A549 (cell line): ENCODE data around the gene ARHGEF11. TPM values are rescaled to one million over a fixed set of nuclear protein-coding genes. Genes with fewer than 3 reads are reported as not detected.

Experiments
- ATAC-seq, 2 experiments: fragments of 200-7000 bp in 1 of 2; fragments of >200 bp in 1 of 2; cut with Nextera tagmentation in 1 of 2; cut with Tn5 transposase in 1 of 2; 3 replicates each; pipeline versions ENCODE4 v1.8.0 to v1.9.1; 2018 to 2020; ENCODE audit warnings: mild to moderate bottlenecking in 1 of 2, moderate library complexity in 1 of 2
- CTCF ChIA-PET: fragments of 300-600 bp; sonication (Branson Sonifier 250); formaldehyde crosslinking; extraction: SDS; loops from one replicate; lab custom pipeline; 2021; ENCODE audit warnings: antibody characterized with exemption, inconsistent platforms; lab: Yijun Ruan, JAX
- POLR2A ChIA-PET: fragments of 350-600 bp; formaldehyde crosslinking; extraction: SDS; loops from one replicate; lab custom pipeline; 2021; ENCODE audit warnings: antibody characterized with exemption, inconsistent platforms; lab: Yijun Ruan, JAX
- DNase-seq, 2 experiments: peaks; one replicate each; pipeline versions ENCODE4 v3.0.0 to v3.0.0-alpha.2; 2011 to 2016; ENCODE audit warnings: low read depth in 1 of 2, low spot score in 1 of 2
- FAIRE-seq: peaks from 2 replicates; lab custom pipeline; 2011; peaks lifted over from hg19 to GRCh38; lab: Jason Lieb, UNC
- H3K27ac ChIP-seq, 2 experiments: fragments of >200 bp; sonication (Bioruptor Twin); formaldehyde crosslinking; 3 replicates each; pipeline ENCODE4 v1.5.1; 2016 to 2017
- H3K4me1 ChIP-seq: fragments of >200 bp; sonication (Bioruptor Twin); formaldehyde crosslinking; 3 replicates; pipeline ENCODE4 v1.6.1; 2016
- H3K4me2 ChIP-seq: fragments of >200 bp; sonication (Bioruptor Twin); formaldehyde crosslinking; 3 replicates; pipeline ENCODE4 v1.6.1; 2016
- H3K4me3 ChIP-seq: fragments of >200 bp; sonication (Bioruptor Twin); formaldehyde crosslinking; 3 replicates; pipeline ENCODE4 v1.5.1; 2016
- H3K9me3 ChIP-seq: fragments of >200 bp; sonication (Bioruptor Twin); formaldehyde crosslinking; 3 replicates; pipeline ENCODE4 v1.6.1; 2016
- CEBPB ChIP-seq, 2 experiments: fragments of >200 bp in 1 of 2; sonication (Bioruptor Twin) in 1 of 2; formaldehyde crosslinking in 1 of 2; IDR thresholded peaks; 2 replicates each; pipeline ENCODE4 v1.6.1; 2012 to 2016
- CHD4 ChIP-seq: fragments of 200-600 bp; sonication (generic); IDR thresholded peaks from 2 replicates; pipeline ENCODE4 v1.6.1; 2016; ENCODE audit warnings: antibody characterized with exemption, mild to moderate bottlenecking, borderline replicate concordance
- CTCF ChIP-seq: fragments of >200 bp; sonication (Bioruptor Twin); formaldehyde crosslinking; IDR thresholded peaks from 3 replicates; pipeline ENCODE4 v1.5.1; 2016
- EP300 ChIP-seq, 2 experiments: fragments of >200 bp; sonication (Bioruptor Twin); formaldehyde crosslinking; IDR thresholded peaks; 2 replicates in 1 of 2; 3 replicates in 1 of 2; pipeline ENCODE4 v1.6.1; 2016 to 2017
- ESRRA ChIP-seq: fragments of 150-350 bp; IDR thresholded peaks from 2 replicates; pipeline ENCODE4 v1.6.1; 2014; ENCODE audit warnings: mild to moderate bottlenecking, low read length, borderline replicate concordance
- FOSB ChIP-seq: fragments of 250-450 bp; sonication (Bioruptor Pico); IDR thresholded peaks from 2 replicates; pipeline ENCODE4 v1.5.0; 2020; ENCODE audit warnings: mild to moderate bottlenecking, moderate library complexity
- HDAC2 ChIP-seq: fragments of 200-600 bp; sonication (generic); IDR thresholded peaks from 2 replicates; pipeline ENCODE4 v1.6.1; 2016
- HES2 ChIP-seq: fragments of >200 bp; sonication (Bioruptor Twin); formaldehyde crosslinking; IDR thresholded peaks from 2 replicates; pipeline ENCODE4 v1.6.1; 2016
- HMGXB4 ChIP-seq: fragments of 250-450 bp; sonication (Bioruptor Pico); IDR thresholded peaks from 2 replicates; pipeline ENCODE4 v1.5.0; 2021; ENCODE audit warnings: mild to moderate bottlenecking, moderate library complexity, borderline replicate concordance
- HOXA7 ChIP-seq: fragments of 250-450 bp; sonication (Bioruptor Pico); IDR thresholded peaks from 2 replicates; pipeline ENCODE4 v1.5.0; 2020; ENCODE audit warnings: mild to moderate bottlenecking, moderate library complexity
- HOXB13 ChIP-seq: fragments of 250-450 bp; sonication (Bioruptor Pico); IDR thresholded peaks from 2 replicates; pipeline ENCODE4 v1.5.0; 2020; ENCODE audit warnings: low read depth, mild to moderate bottlenecking, moderate library complexity
- JUN ChIP-seq, 2 experiments: fragments of >200 bp; sonication (Bioruptor Twin); formaldehyde crosslinking; IDR thresholded peaks; 2 replicates in 1 of 2; 3 replicates in 1 of 2; pipeline ENCODE4 v1.6.1; 2016 to 2017
- JUNB ChIP-seq: fragments of >200 bp; sonication (Bioruptor Twin); formaldehyde crosslinking; IDR thresholded peaks from 2 replicates; pipeline ENCODE4 v1.6.1; 2016
- KDM1A ChIP-seq: fragments of 200-600 bp; sonication (generic); IDR thresholded peaks from 2 replicates; pipeline ENCODE4 v1.6.1; 2016; ENCODE audit warnings: low read depth, mild to moderate bottlenecking
- KDM5A ChIP-seq: fragments of 200-600 bp; sonication (generic); IDR thresholded peaks from 2 replicates; pipeline ENCODE4 v1.6.1; 2016; ENCODE audit warnings: antibody characterized with exemption, mild to moderate bottlenecking
- MAFK ChIP-seq: fragments of 450-650 bp; IDR thresholded peaks from 2 replicates; pipeline ENCODE4 v1.6.1; 2014; ENCODE audit not compliant: partially characterized antibody
- MAZ ChIP-seq: fragments of 150-350 bp; IDR thresholded peaks from 2 replicates; pipeline ENCODE4 v1.6.1; 2014; ENCODE audit warnings: antibody characterized with exemption, low read depth, low read length, borderline replicate concordance
- MYC ChIP-seq: IDR thresholded peaks from 2 replicates; pipeline ENCODE4 v1.6.1; 2012; ENCODE audit warnings: mild to moderate bottlenecking, inconsistent platforms, low read length, improper control_type of control experiment, borderline replicate concordance
- NPAS2 ChIP-seq: fragments of 250-450 bp; sonication (Bioruptor Pico); IDR thresholded peaks from 2 replicates; pipeline ENCODE4 v1.8.0; 2022; ENCODE audit warnings: mild to moderate bottlenecking, moderate library complexity, borderline replicate concordance
- PBX3 ChIP-seq: IDR thresholded peaks from 2 replicates; pipeline ENCODE4 v1.6.1; 2012
- POLR2AphosphoS2 ChIP-seq: conservative IDR thresholded peaks from 2 replicates; pipeline ENCODE4 v1.6.1; 2012; ENCODE audit warnings: low read length, improper control_type of control experiment, inconsistent platforms
- RAD21 ChIP-seq, 2 experiments: fragments of >200 bp in 1 of 2; sonication (Bioruptor Twin) in 1 of 2; formaldehyde crosslinking in 1 of 2; IDR thresholded peaks in 1 of 2; conservative IDR thresholded peaks in 1 of 2; 2 replicates in 1 of 2; 3 replicates in 1 of 2; pipeline ENCODE4 v1.6.1; 2012 to 2018; ENCODE audit warnings: inconsistent platforms in 1 of 2
- RARB ChIP-seq: fragments of 250-450 bp; sonication (Bioruptor Pico); IDR thresholded peaks from 2 replicates; pipeline ENCODE4 v1.8.0; 2021; ENCODE audit warnings: mild to moderate bottlenecking, moderate library complexity
- RCOR1 ChIP-seq: fragments of 150-350 bp; IDR thresholded peaks from 2 replicates; pipeline ENCODE4 v1.6.1; 2014; ENCODE audit warnings: antibody characterized with exemption, low read length, low read depth
- RNF2 ChIP-seq: fragments of 200-600 bp; sonication (generic); IDR thresholded peaks from 2 replicates; pipeline ENCODE4 v1.6.1; 2016; ENCODE audit warnings: low read depth, mild to moderate bottlenecking, antibody characterized with exemption, moderate library complexity, borderline replicate concordance
- SMC3 ChIP-seq: fragments of >200 bp; sonication (Bioruptor Twin); formaldehyde crosslinking; IDR thresholded peaks from 3 replicates; pipeline ENCODE4 v1.6.1; 2018; ENCODE audit warnings: inconsistent platforms
- SREBF2 ChIP-seq: fragments of 450-650 bp; IDR thresholded peaks from 2 replicates; pipeline ENCODE4 v1.6.1; 2014; ENCODE audit warnings: mild to moderate bottlenecking, moderate library complexity
- TP53 ChIP-seq: fragments of 250-450 bp; sonication (Bioruptor Pico); IDR thresholded peaks from 2 replicates; pipeline ENCODE4 v1.5.0; 2021; ENCODE audit warnings: mild to moderate bottlenecking, moderate library complexity
- USF2 ChIP-seq: fragments of 450-650 bp; IDR thresholded peaks from 2 replicates; pipeline ENCODE4 v1.6.1; 2014; ENCODE audit warnings: antibody characterized with exemption
- ZSCAN20 ChIP-seq: fragments of 250-450 bp; sonication (Bioruptor Pico); IDR thresholded peaks from 2 replicates; pipeline ENCODE4 v1.8.0; 2022; ENCODE audit warnings: mild to moderate bottlenecking, moderate library complexity
- WGBS: methylation state at CpG from one replicate; pipeline ENCODE4 v1.1.6; 2017; ENCODE audit errors: missing lambda C conversion rate; 5-methylcytosine and 5-hydroxymethylcytosine counted together
- polyA plus RNA-seq, 4 experiments: library from polyadenylated mRNA; depleted of rRNA in 3 of 4; stranded (reverse); fragments of >200 nt; fragmentation: RNase III in 1 of 4; extraction: RNeasy Plus Mini Kit Qiagen cat#74134 plus additional on column Dnase treatment in 1 of 4; gene quantifications; 2 replicates in 3 of 4; 3 replicates in 1 of 4; pipeline ENCODE4 v1.2.3, GENCODE V29; 2011 to 2017

The ARHGEF11 gene
- polyA plus RNA-seq, 2 of the 4 experiments (the other 2 are of a cell fraction) = 15.7 to 17.1 TPM

- no peak for TF ChIP-seq TP53
- TF ChIP-seq EP300 (IDR thresholded peaks at IDR 0.05) = no peak
- TF ChIP-seq HDAC2 = no peak
- TF ChIP-seq NPAS2 (CRISPR knock-in tag) = no peak
- no peak for TF ChIP-seq MAFK
- TF ChIP-seq, all 56 proteins: peak for 0
These were observed 49.5 kb upstream of the ARHGEF11 start (continued) for GRCh38 chr1:157095091-157095490.

GRCh38 chr1:157092831-157093230, 47.3 kb upstream of the ARHGEF11 start:
- TF ChIP-seq CHD4 (no peak), FOSB (CRISPR knock-in tag) (no peak), RARB (CRISPR knock-in tag) (no peak), HES2 (no peak), POLR2AphosphoS2 (no peak), CTCF (no peak), CEBPB (IDR thresholded peaks at IDR 0.05) (no peak), KDM1A (no peak), MYC (no peak), ZSCAN20 (CRISPR knock-in tag) (no peak), USF2 (no peak), JUN (IDR thresholded peaks at IDR 0.05) (no peak), MAZ (no peak), HOXA7 (CRISPR knock-in tag) (no peak), KDM5A (no peak), MAFK (no peak), HDAC2 (no peak), PBX3 (no peak)
- CTCF ChIA-PET = interaction anchor here (0.6 to 2.1 kb wide), 3 partner anchors 13 to 66 kb away, joined by 3 to 19 read pairs (median 3); no protein-coding TSS in a partner anchor

GRCh38 chr1:157091668-157092273, 46.2 kb upstream of the ARHGEF11 start:
- no peaks in the 10 kb centered on the region for H3K9me3 ChIP-seq
- ChIA-PET POLR2A (no interaction called here), CTCF (interaction anchor here (1.3 to 6.9 kb wide), 11 partner anchors 11 to 122 kb away, joined by 3 to 437 read pairs (median 25); partner anchors contain the start of gene ETV3L)
- no peaks in the 10 kb centered on the region for H3K4me1 ChIP-seq
- no peak for DNase-seq
- no peak overlapping the region for H3K4me2 ChIP-seq
- WGBS = 48% methylated on average over 4 of the region's 4 CpGs
- H3K27ac ChIP-seq = no peak overlapping the region
- H3K4me3 ChIP-seq = no peak overlapping the region
- FAIRE-seq = no peak
- ATAC-seq = no peak
- TF ChIP-seq RCOR1 (no peak), SMC3 (no peak), HOXB13 (CRISPR knock-in tag) (no peak), PBX3 (no peak), JUNB (no peak), RAD21 (conservative IDR thresholded peaks at IDR 0.05 in 1 of 2, IDR thresholded peaks at IDR 0.05 in 1 of 2) (no peak), ESRRA (no peak), KDM5A (no peak), RNF2 (no peak), HMGXB4 (CRISPR knock-in tag) (no peak), SREBF2 (no peak)

More at GRCh38 chr1:157092831-157093230, 47.3 kb upstream of the ARHGEF11 start:
- Histone ChIP-seq H3K4me1 (no peaks in the 10 kb centered on the region), H3K27ac (no peak overlapping the region), H3K4me3 (no peak overlapping the region), H3K9me3 (no peaks in the 10 kb centered on the region), H3K4me2 (no peak overlapping the region)
- ATAC-seq = no peak
- no peak for FAIRE-seq
- DNase-seq = no peak
- 75% methylated on average over 7 of the region's 8 CpGs for WGBS
- POLR2A ChIA-PET = no interaction called here
